Loucy (cell line): ENCODE results near the gene TTLL5.

Source experiments
- CTCF ChIP-seq: fragments of 200-600 bp; sonication (generic); conservative IDR thresholded peaks from 2 replicates; pipeline ENCODE4 v1.5.1; 2014; ENCODE audit warnings: mild to moderate bottlenecking, antibody characterized with exemption, low read length
- EZH2phosphoT487 ChIP-seq: fragments of 200-600 bp; IDR thresholded peaks from 2 replicates; pipeline ENCODE4 v1.6.1; 2018; ENCODE audit warnings: antibody characterized with exemption, mild to moderate bottlenecking, moderate library complexity, borderline replicate concordance

- TF ChIP-seq EZH2phosphoT487 (no peak), CTCF (no peak)
Observed at GRCh38 chr14:75783602-75784313, 122.7 kb downstream of the TTLL5 start.
